Naive thymus-derived CD8-positive, alpha-beta T cell (primary cell): Measurements from ENCODE around the gene TMEM219. TPM values are rescaled to one million over a fixed set of nuclear protein-coding genes. Genes with fewer than 3 reads are reported as not detected.
"Not testable (repeated sequence)": the region's sequence is repeated elsewhere in the genome, so short reads cannot be mapped to it uniquely, and the experiment has no call there.

Experiments used
- ATAC-seq, 2 donors: fragments of 150-1000 bp; cut with Tn5 transposase in 1 of 2; sonication (Bioruptor Pico), chemical (Tn5 transposase) in 1 of 2; 1 replicate in 1 of 2; 2 replicates in 1 of 2; pipeline ENCODE4 v1.10.0; 2021; ENCODE audit warnings: mild to moderate bottlenecking in 2 of 2, moderate library complexity in 2 of 2
- POLR2A ChIA-PET: fragments of 350-600 bp; sonication (Branson Sonifier 250); formaldehyde crosslinking; loops from one replicate; lab custom pipeline; 2021; ENCODE audit warnings: antibody characterized with exemption; lab: Charles Lee
- DNase-seq, 10 donors: peaks; one replicate each; pipeline versions ENCODE4 v3.0.0 to v3.0.0-alpha.2; 2020 to 2022
- H3K27ac Mint-ChIP-seq, 10 donors: one replicate each; pipeline ENCODE4 v1.8.0; 2020 to 2022; ENCODE audit warnings: mild to moderate bottlenecking in 10 of 10, mixed read lengths in 10 of 10, moderate library complexity in 4 of 10, inconsistent platforms in 1 of 10
- H3K27me3 Mint-ChIP-seq, 5 donors: one replicate each; pipeline ENCODE4 v1.8.0; 2021 to 2022; ENCODE audit warnings: mixed read lengths in 5 of 5
- H3K36me3 Mint-ChIP-seq, 3 donors: one replicate each; pipeline ENCODE4 v1.8.0; 2020 to 2022; ENCODE audit warnings: mixed read lengths in 3 of 3, mild to moderate bottlenecking in 2 of 3, inconsistent platforms in 1 of 3
- H3K4me1 Mint-ChIP-seq, 4 donors: one replicate each; pipeline ENCODE4 v1.8.0; 2021 to 2022; ENCODE audit warnings: mixed read lengths in 4 of 4
- H3K4me3 Mint-ChIP-seq, 10 donors: one replicate each; pipeline ENCODE4 v1.8.0; 2020 to 2022; ENCODE audit warnings: mild to moderate bottlenecking in 10 of 10, mixed read lengths in 10 of 10, moderate library complexity in 6 of 10, inconsistent platforms in 1 of 10
- H3K9me3 Mint-ChIP-seq, 9 donors: one replicate each; pipeline ENCODE4 v1.8.0; 2020 to 2022; ENCODE audit warnings: mixed read lengths in 9 of 9, mild to moderate bottlenecking in 3 of 9, inconsistent platforms in 1 of 9, moderate library complexity in 1 of 9
- polyA plus RNA-seq, 3 donors: library from polyadenylated mRNA; unstranded; fragments of 300-500 nt; fragmentation: Illumina TruSeq; gene quantifications; one replicate each; pipeline ENCODE4 v1.2.3, GENCODE V29; 2021
- total RNA-seq, 8 experiments: library from RNA in 2 of 8; stranded (reverse) in 2 of 8; gene quantifications; one replicate each; pipeline ENCODE4 v1.2.3 and lab custom pipeline; 2021 to 2026

TMEM219 gene
- total and polyA plus RNA-seq, 5 experiments from 2014 or later, result 63.1 to 179 (median 157) TPM

DNA sequence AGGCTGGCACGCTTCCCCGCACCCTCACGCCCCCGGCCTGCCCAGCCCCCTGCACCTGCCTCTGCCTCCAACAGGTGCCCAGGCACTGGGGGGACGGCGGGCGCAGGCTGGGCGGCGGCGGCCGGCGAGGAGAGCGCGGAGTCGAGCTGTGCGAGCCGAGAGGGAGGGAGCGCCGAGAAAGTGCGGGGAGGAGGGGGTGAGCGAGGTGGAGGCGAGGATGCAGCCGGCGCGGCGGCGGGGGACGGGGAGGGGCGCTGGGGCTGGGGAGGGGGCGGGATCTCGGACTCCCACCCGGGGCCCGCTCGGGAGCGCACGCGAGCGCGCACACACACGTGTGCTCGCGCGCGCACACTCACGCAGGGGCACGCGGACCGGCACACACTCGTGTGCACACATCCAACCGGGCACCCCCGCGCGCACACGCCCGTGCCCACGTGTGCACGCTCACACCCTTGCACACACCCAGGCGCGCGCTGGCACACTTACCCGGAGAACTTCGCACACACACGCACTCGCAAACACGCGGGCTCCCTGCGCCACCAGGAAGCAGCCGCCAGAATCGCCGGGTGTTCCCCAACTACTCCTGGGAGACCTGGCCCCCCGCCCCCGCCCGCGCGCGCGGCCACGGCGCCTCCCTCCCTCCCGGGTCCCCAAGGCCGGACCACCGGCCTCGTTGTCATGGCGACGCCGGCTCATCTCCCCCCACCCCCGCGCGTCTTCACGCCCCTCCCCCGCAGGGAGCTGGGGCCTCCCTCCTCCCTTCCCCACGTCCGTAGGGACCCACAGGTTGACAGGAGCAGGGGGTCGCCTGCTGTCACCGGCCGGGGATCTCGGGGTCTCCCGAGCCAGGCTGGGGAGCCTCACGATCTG is 49.2 kb downstream of the TMEM219 start, which contains the start of gene DOC2A:
Gene DOC2A, minus strand, starts transcription at position 184 of the 870 bp plus-strand sequence. CDS start 805 bp downstream, outside the sequence.
- peaks cover 5 to 16% (median 12%) of the 10 kb centered on the region in 4 donors for H3K4me1 Mint-ChIP-seq
- POLR2A ChIA-PET, result interaction anchor here (1.0 to 1.1 kb wide), 2 partner anchors 11 to 184 kb away, joined by 3 read pairs; no protein-coding TSS in a partner anchor
- peak in 4 of 10 donors; percentile 27 to 38 (median 34) for DNase-seq
- H3K27ac Mint-ChIP-seq, result peak within 1 kb of the TSS in 3 of 10 donors; percentile 62 to 85 (median 67)
- peak; percentile 77 to 78 for ATAC-seq
- no peaks in the 10 kb centered on the region for H3K9me3 Mint-ChIP-seq
- peaks cover 2 to 23% (median 10%) of the 10 kb centered on the region in 5 donors for H3K27me3 Mint-ChIP-seq
- peak within 1 kb of the TSS; percentile 73 to 91 (median 86) for H3K4me3 Mint-ChIP-seq
- peaks cover 0 to 3% (median 0%) of the 10 kb centered on the region in 3 donors for H3K36me3 Mint-ChIP-seq

DNA sequence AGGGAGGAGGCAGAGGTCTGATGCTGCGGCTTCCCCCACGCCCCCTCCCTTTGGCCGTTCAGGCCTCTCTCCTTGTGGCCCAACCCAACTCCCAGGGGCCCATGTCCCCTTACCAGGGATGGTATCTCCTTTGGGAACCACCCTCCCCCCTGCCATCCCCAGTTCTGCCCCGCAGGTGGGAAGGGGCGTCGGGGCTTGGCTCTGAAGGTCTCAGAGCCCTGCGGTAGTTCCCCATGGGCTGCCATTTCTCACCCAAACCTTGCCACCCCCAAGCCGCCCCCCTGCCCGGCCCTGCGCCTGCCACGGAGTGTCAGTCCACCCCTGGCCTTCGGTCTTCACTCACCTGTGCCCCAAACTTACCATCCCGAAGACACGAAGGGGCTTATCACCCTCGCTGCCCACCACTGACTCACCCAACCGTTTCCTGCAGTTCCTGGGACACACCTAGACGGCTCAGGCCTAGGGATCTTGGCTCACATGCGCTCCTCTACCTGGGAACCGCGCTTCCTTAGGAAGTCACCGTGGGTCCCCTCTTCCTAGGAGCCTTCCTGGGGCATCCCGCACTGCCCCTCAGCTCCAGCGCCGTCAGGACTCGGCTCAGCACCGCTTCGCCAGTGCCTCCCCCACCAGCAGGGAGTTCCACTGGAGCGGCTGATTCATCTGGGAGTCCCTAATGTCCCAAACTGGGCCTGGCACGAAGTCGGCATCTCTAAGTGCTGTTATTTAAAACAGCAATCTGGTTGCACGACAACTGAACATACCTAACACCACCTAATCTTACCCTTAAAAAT is 50.0 kb downstream of the TMEM219 start:
- no peak for DNase-seq
- Mint-ChIP-seq H3K36me3 (peaks cover 0 to 3% (median 0%) of the 10 kb centered on the region in 3 donors), H3K27ac (peak overlapping the region in 3 of 10 donors; percentile 62 to 85 (median 64)), H3K27me3 (peaks cover 2 to 23% (median 10%) of the 10 kb centered on the region in 5 donors), H3K4me3 (peak overlapping the region; percentile 73 to 91 (median 86)), H3K4me1 (peaks cover 5 to 16% (median 12%) of the 10 kb centered on the region in 4 donors), H3K9me3 (no peaks in the 10 kb centered on the region)
- no peak for ATAC-seq
- POLR2A ChIA-PET, result no interaction called here

DNA sequence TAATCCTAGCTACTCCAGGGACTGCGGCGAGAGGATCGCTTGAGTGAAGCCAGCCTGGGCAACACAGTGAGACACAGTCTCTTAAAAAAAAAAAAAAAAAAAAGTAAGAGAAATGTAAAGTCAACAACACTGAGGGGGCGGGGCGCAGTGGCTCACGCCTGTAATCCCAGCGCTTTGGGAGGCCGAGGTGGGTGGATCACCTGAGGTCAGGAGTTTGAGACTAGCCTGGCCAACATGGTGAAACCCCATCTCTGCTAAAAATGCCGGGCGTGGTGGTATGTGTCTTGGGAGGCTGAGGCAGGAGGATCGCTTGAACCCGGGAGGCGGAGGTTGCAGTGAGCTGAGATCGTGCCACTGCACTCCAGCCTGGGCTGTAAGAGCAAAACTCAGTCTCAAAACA is 50.7 kb downstream of the TMEM219 start:
- H3K36me3 Mint-ChIP-seq, DNase-seq, H3K27ac Mint-ChIP-seq, ATAC-seq, H3K9me3 Mint-ChIP-seq: not testable (repeated sequence)
- peaks cover 2 to 23% (median 10%) of the 10 kb centered on the region in 5 donors for H3K27me3 Mint-ChIP-seq
- H3K4me3 Mint-ChIP-seq, result peak overlapping the region in 2 of 10 donors; percentile 28 to 33
- POLR2A ChIA-PET, result interaction anchor here (0.6 kb wide), 1 partner anchor 64 kb away, joined by 4 read pairs; no protein-coding TSS in a partner anchor
- peaks cover 5 to 16% (median 12%) of the 10 kb centered on the region in 4 donors for H3K4me1 Mint-ChIP-seq

DNA sequence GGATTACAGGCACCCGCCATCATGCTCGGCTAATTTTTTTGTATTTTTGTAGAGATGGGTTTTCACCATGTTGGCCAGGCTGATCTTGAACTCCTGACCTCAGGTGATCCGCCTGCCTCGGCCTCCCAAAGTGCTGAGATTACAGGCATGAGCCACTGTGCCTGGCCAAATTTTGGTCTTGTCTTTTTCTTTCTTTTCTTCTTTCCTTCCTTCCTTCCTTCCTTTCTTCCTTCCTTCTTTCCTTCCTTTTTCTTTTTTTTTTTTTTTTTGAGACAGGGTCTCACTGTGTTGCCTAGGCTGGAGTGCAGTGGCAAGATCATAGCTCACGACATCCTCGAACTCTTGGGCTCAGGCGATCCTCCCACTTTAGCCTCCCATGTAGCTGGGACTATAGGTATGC is 53.6 kb downstream of the TMEM219 start:
- H3K4me3 Mint-ChIP-seq, ATAC-seq, POLR2A ChIA-PET, DNase-seq, H3K9me3 Mint-ChIP-seq, H3K36me3 Mint-ChIP-seq: not testable (repeated sequence)
- Mint-ChIP-seq H3K27ac (peak overlapping the region in 1 of 10 donors; percentile 85), H3K27me3 (peaks cover 2 to 15% (median 6%) of the 10 kb centered on the region in 5 donors), H3K4me1 (peaks cover 4 to 11% (median 8%) of the 10 kb centered on the region in 4 donors)

DNA sequence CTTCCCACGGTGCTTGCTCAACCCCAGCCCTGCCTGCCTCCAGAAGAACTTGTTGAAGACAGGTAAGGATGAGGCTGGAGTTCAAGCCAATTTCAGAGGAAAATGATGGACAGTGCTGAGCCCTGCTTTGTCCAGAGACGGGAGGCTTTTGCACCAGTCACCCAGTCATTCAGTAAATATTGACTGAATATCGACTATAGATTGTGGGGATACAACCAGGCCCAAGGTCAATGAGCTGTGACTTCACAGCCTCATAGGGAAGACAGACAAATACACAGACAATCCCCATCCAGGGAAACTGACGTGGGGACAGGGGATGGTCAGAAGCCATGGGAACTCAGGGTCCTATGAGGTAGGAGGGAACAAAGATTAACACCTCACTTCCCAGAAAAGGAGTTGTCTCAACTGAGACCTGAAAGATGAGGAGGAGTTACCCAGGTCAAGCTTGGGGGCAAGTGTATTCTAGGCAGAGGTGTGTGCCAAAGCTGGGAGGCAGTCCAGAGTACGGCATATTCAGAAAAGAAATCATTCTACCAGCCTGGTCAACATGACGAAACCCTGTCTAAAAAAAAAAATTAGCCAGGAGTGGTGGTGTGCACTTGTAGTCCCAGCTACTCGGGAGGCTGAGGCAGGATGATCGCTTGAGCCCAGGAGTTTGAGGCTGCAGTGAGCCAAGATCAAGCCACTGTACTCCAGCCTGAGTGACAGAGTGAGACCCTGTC is 54.8 kb downstream of the TMEM219 start:
- H3K4me3 Mint-ChIP-seq, result no peak overlapping the region
- no peak overlapping the region for H3K27ac Mint-ChIP-seq
- peaks cover 2 to 12% (median 5%) of the 10 kb centered on the region in 5 donors for H3K27me3 Mint-ChIP-seq
- no peaks in the 10 kb centered on the region for H3K9me3 Mint-ChIP-seq
- ATAC-seq (no peak), DNase-seq (no peak)
- peaks cover 0 to 3% (median 0%) of the 10 kb centered on the region in 3 donors for H3K36me3 Mint-ChIP-seq
- H3K4me1 Mint-ChIP-seq, result peaks cover 7 to 15% (median 12%) of the 10 kb centered on the region in 4 donors
- POLR2A ChIA-PET, result no interaction called here

DNA sequence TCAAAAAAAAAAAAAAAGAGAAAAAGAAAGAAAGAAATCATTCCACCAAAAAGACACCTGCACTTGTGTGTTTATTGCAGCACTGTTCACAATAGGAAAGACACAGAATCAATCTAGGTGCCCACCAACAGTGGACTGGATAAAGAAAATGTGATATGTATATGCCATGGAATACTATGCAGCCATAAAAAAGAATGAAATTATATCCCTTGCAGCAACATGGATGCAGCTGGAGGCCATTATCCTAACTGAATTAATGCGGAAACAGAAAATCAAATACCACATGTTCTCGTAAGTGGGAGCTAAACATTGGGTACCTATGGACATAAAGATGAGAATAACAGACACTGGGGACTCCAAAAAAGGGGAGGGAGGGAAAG is 55.4 kb downstream of the TMEM219 start:
- H3K9me3 Mint-ChIP-seq, result no peaks in the 10 kb centered on the region
- peaks cover 4 to 10% (median 7%) of the 10 kb centered on the region in 4 donors for H3K4me1 Mint-ChIP-seq

DNA sequence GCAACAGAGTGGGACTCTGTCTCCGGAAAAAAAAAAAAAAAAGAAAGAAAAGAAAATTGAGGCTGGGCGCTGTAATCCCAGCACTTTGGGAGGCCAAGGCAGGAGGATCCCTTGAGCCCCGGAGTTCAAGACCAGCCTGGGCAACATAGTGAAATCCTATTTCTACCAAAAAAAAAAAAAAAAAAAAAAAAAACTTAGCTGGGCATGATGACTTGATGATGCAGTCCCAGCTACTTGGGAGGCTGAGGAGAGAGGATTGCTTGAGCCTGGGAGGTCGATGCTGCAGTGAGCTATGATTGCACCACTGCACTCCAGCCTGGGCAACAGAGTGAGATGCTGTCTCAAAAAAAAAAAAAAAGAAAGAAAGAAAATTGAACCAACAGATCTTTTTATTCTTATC is 56.1 kb downstream of the TMEM219 start:
- not testable (repeated sequence) for ATAC-seq, H3K36me3 Mint-ChIP-seq, H3K27ac Mint-ChIP-seq, H3K27me3 Mint-ChIP-seq, DNase-seq, H3K4me3 Mint-ChIP-seq, H3K4me1 Mint-ChIP-seq, H3K9me3 Mint-ChIP-seq
- POLR2A ChIA-PET, result interaction anchor here (0.6 to 1.2 kb wide), 2 partner anchors 18 to 224 kb away, joined by 3 read pairs; no protein-coding TSS in a partner anchor

More for the DNA sequence above, 55.4 kb downstream of the TMEM219 start:
- H3K4me3 Mint-ChIP-seq, result no peak overlapping the region
- no peak for DNase-seq
- H3K36me3 Mint-ChIP-seq, result no peaks in the 10 kb centered on the region
- POLR2A ChIA-PET, result interaction anchor here (1.2 kb wide), 1 partner anchor 17 kb away, joined by 3 read pairs; no protein-coding TSS in a partner anchor
- no peak overlapping the region for H3K27ac Mint-ChIP-seq
- no peak for ATAC-seq
- H3K27me3 Mint-ChIP-seq, result peaks cover 0 to 7% (median 0%) of the 10 kb centered on the region in 5 donors

DNA sequence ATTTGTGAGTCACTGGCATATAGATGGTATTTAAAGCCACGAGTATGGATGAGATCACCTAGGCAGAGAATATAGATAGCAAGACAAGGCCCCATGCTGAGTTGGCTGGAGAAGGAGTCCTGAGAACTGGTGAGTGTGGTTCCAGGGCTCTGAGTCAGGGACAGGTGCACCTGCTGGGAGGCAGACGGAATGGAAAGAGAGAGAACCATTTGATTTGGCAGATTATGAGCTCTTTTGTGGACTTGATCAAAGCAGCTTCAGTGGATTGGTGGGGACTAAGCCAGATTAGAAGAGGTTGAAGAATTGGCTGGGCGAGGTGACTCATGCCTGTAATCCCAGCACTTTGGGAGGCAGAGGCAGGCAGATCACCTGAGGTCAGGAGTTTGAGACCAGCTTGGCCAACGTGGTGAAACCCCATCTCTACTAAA is 56.9 kb downstream of the TMEM219 start:
- no peaks in the 10 kb centered on the region for H3K9me3 Mint-ChIP-seq
- peak overlapping the region in 3 of 10 donors; percentile 20 to 65 (median 40) for H3K4me3 Mint-ChIP-seq
- no peak overlapping the region for H3K27ac Mint-ChIP-seq

More for the DNA sequence above, 56.9 kb downstream of the TMEM219 start:
- DNase-seq, result peak in 1 of 10 donors; percentile 43
- Mint-ChIP-seq H3K4me1 (peaks cover 4 to 10% (median 7%) of the 10 kb centered on the region in 4 donors), H3K36me3 (no peaks in the 10 kb centered on the region), H3K27me3 (peaks cover 0 to 2% (median 0%) of the 10 kb centered on the region in 5 donors)
- POLR2A ChIA-PET, result interaction anchor here (1.2 kb wide), 1 partner anchor 19 kb away, joined by 3 read pairs; no protein-coding TSS in a partner anchor
- ATAC-seq, result no peak

Other genes with a start within 250 kb of the TMEM219 start
- gene C16orf54, start 216.1 kb upstream of the TMEM219 start, total RNA-seq, result 100 to 1,000 TPM; 108 to 110 TPM
- 10 to 100 TPM; 20.7 to 32.7 (median 29.2) TPM for gene C16orf54, start 216.1 kb upstream of the TMEM219 start, polyA plus RNA-seq
- not detected for gene ZG16, start 183.8 kb upstream of the TMEM219 start, total RNA-seq
- gene ZG16, start 183.8 kb upstream of the TMEM219 start, polyA plus RNA-seq, result not detected
- gene KIF22, start 171.3 kb upstream of the TMEM219 start, total RNA-seq, result 10 to 100 TPM; 79.6 to 84.6 TPM
- 10 to 100 TPM; 36.9 to 45.4 (median 39.6) TPM for gene KIF22, start 171.3 kb upstream of the TMEM219 start, polyA plus RNA-seq
- gene MAZ, start 155.6 kb upstream of the TMEM219 start, total RNA-seq, result 100 to 1,000 TPM; 278 to 282 TPM
- 10 to 100 TPM; 50.3 to 74.6 (median 58.8) TPM for gene MAZ, start 155.6 kb upstream of the TMEM219 start, polyA plus RNA-seq
- 1 to 10 TPM; 1.5 to 1.6 TPM for gene PRRT2, start 149.9 kb upstream of the TMEM219 start, total RNA-seq
- gene PRRT2, start 149.9 kb upstream of the TMEM219 start, polyA plus RNA-seq, result under 1 TPM in 2 of 3 donors, not detected in 1; 0.14 to 0.21 TPM
- gene PAGR1, start 145.9 kb upstream of the TMEM219 start, total RNA-seq, result 10 to 100 TPM; 31.3 to 35.9 TPM
- gene PAGR1, start 145.9 kb upstream of the TMEM219 start, polyA plus RNA-seq, result 10 to 100 TPM; 51.4 to 57.5 (median 55.5) TPM
- 100 to 1,000 TPM; 123 to 132 TPM for gene MVP, start 141.6 kb upstream of the TMEM219 start, total RNA-seq
- gene MVP, start 141.6 kb upstream of the TMEM219 start, polyA plus RNA-seq, result 100 to 1,000 TPM; 120 to 160 (median 134) TPM
- 10 to 100 TPM; 73.7 to 74.5 TPM for gene CDIPT, start 98.9 kb upstream of the TMEM219 start, total RNA-seq
- 10 to 100 TPM; 79.6 to 95.7 (median 91.3) TPM for gene CDIPT, start 98.9 kb upstream of the TMEM219 start, polyA plus RNA-seq
- gene SEZ6L2, start 62.5 kb upstream of the TMEM219 start, total RNA-seq, result under 1 TPM in 1 of 2 experiments, not detected in 1; 0.21 TPM
- gene SEZ6L2, start 62.5 kb upstream of the TMEM219 start, polyA plus RNA-seq, result not detected
- gene ASPHD1, start 61.6 kb upstream of the TMEM219 start, total RNA-seq, result not detected
- gene ASPHD1, start 61.6 kb upstream of the TMEM219 start, polyA plus RNA-seq, result not detected
- gene KCTD13, start 35.9 kb upstream of the TMEM219 start, total RNA-seq, result 10 to 100 TPM; 65.4 to 75.9 TPM
- 1 to 10 TPM; 5.4 to 10.0 (median 8.4) TPM for gene KCTD13, start 35.9 kb upstream of the TMEM219 start, polyA plus RNA-seq
- 10 to 100 TPM; 40.8 to 42.6 TPM for gene TAOK2, start 11.8 kb downstream of the TMEM219 start, total RNA-seq
- gene TAOK2, start 11.8 kb downstream of the TMEM219 start, polyA plus RNA-seq, result 1 to 10 TPM; 2.6 to 6.6 (median 2.8) TPM
- 10 to 100 TPM; 15.3 to 16.6 TPM for gene HIRIP3, start 33.5 kb downstream of the TMEM219 start, total RNA-seq
- 10 to 100 TPM; 10.6 to 30.1 (median 18.7) TPM for gene HIRIP3, start 33.5 kb downstream of the TMEM219 start, polyA plus RNA-seq
- 100 to 1,000 TPM; 107 to 115 TPM for gene INO80E, start 34.2 kb downstream of the TMEM219 start, total RNA-seq
- 1 to 10 TPM; 6.5 to 8.9 (median 7.6) TPM for gene INO80E, start 34.2 kb downstream of the TMEM219 start, polyA plus RNA-seq
- not detected for gene DOC2A, start 48.9 kb downstream of the TMEM219 start, total RNA-seq
- not detected for gene DOC2A, start 48.9 kb downstream of the TMEM219 start, polyA plus RNA-seq
- not detected for gene C16orf92, start 61.1 kb downstream of the TMEM219 start, total RNA-seq
- gene C16orf92, start 61.1 kb downstream of the TMEM219 start, polyA plus RNA-seq, result not detected
- not detected for gene TLCD3B, start 69.2 kb downstream of the TMEM219 start, total RNA-seq
- not detected for gene TLCD3B, start 69.2 kb downstream of the TMEM219 start, polyA plus RNA-seq
- gene ALDOA, start 103.7 kb downstream of the TMEM219 start, total RNA-seq, result 100 to 1,000 TPM; 580 to 594 TPM
- 1,000 to 10,000 TPM in 1 of 3 donors, 100 to 1,000 TPM in 2; 798 to 1,176 (median 994) TPM for gene ALDOA, start 103.7 kb downstream of the TMEM219 start, polyA plus RNA-seq
- gene PPP4C, start 113.9 kb downstream of the TMEM219 start, total RNA-seq, result 10 to 100 TPM; 82.8 to 83.4 TPM
- gene PPP4C, start 113.9 kb downstream of the TMEM219 start, polyA plus RNA-seq, result 100 to 1,000 TPM; 153 to 199 (median 161) TPM
- gene TBX6, start 129.8 kb downstream of the TMEM219 start, total RNA-seq, result 1 to 10 TPM; 2.4 to 2.5 TPM
- under 1 TPM; 0.15 to 0.25 (median 0.25) TPM for gene TBX6, start 129.8 kb downstream of the TMEM219 start, polyA plus RNA-seq
- 100 to 1,000 TPM; 254 to 264 TPM for gene YPEL3, start 134.1 kb downstream of the TMEM219 start, total RNA-seq
- 100 to 1,000 TPM; 201 to 301 (median 206) TPM for gene YPEL3, start 134.1 kb downstream of the TMEM219 start, polyA plus RNA-seq
- 10 to 100 TPM; 19.8 to 25.0 TPM for gene GDPD3, start 151.5 kb downstream of the TMEM219 start, total RNA-seq
- under 1 TPM in 1 of 3 donors, not detected in 2; 0.18 TPM for gene GDPD3, start 151.5 kb downstream of the TMEM219 start, polyA plus RNA-seq
- gene MAPK3, start 161.1 kb downstream of the TMEM219 start, total RNA-seq, result 10 to 100 TPM; 61.8 to 64.7 TPM
- 1 to 10 TPM; 6.7 to 7.8 (median 7.8) TPM for gene MAPK3, start 161.1 kb downstream of the TMEM219 start, polyA plus RNA-seq
- 100 to 1,000 TPM; 881 to 897 TPM for gene CORO1A, start 221.5 kb downstream of the TMEM219 start, total RNA-seq
- 1,000 to 10,000 TPM; 1,262 to 1,424 (median 1,364) TPM for gene CORO1A, start 221.5 kb downstream of the TMEM219 start, polyA plus RNA-seq
- gene BOLA2B, start 231.6 kb downstream of the TMEM219 start, total RNA-seq, result 10 to 100 TPM; 66.6 to 73.1 TPM
- gene BOLA2B, start 231.6 kb downstream of the TMEM219 start, polyA plus RNA-seq, result 100 to 1,000 TPM; 225 to 251 (median 237) TPM
- gene SLX1A, start 231.8 kb downstream of the TMEM219 start, total RNA-seq, result 10 to 100 TPM; 32.5 to 47.1 TPM
- 10 to 100 TPM; 35.6 to 60.2 (median 44.2) TPM for gene SLX1A, start 231.8 kb downstream of the TMEM219 start, polyA plus RNA-seq
- 10 to 100 TPM; 26.9 to 29.4 TPM for gene SULT1A3, start 237.2 kb downstream of the TMEM219 start, total RNA-seq
- gene SULT1A3, start 237.2 kb downstream of the TMEM219 start, polyA plus RNA-seq, result 1 to 10 TPM in 1 of 3 donors, under 1 TPM in 1, not detected in 1; 0.47 to 1.3 TPM